ENCODE measurements around the gene C13orf46.

Gene C13orf46

GRCh38 chr13:113927661-113928581, 46.0 kb downstream of the C13orf46 start:
- in situ Hi-C loops (cut with MboI; ENCODE audit: low pct_unique_long_range_greater_than_20kb, low sequenced_read_pairs, unreplicated experiment), result no loop called here
- TF ChIP-seq, protein P1, sequence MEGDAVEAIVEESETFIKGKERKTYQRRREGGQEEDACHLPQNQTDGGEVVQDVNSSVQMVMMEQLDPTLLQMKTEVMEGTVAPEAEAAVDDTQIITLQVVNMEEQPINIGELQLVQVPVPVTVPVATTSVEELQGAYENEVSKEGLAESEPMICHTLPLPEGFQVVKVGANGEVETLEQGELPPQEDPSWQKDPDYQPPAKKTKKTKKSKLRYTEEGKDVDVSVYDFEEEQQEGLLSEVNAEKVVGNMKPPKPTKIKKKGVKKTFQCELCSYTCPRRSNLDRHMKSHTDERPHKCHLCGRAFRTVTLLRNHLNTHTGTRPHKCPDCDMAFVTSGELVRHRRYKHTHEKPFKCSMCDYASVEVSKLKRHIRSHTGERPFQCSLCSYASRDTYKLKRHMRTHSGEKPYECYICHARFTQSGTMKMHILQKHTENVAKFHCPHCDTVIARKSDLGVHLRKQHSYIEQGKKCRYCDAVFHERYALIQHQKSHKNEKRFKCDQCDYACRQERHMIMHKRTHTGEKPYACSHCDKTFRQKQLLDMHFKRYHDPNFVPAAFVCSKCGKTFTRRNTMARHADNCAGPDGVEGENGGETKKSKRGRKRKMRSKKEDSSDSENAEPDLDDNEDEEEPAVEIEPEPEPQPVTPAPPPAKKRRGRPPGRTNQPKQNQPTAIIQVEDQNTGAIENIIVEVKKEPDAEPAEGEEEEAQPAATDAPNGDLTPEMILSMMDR (IDR thresholded peaks at IDR 0.05; ENCODE audit: extremely low read depth, insufficient read depth, missing control alignments), result no peak
- no peak for DNase-seq (ENCODE audit: low spot score)

DNA sequence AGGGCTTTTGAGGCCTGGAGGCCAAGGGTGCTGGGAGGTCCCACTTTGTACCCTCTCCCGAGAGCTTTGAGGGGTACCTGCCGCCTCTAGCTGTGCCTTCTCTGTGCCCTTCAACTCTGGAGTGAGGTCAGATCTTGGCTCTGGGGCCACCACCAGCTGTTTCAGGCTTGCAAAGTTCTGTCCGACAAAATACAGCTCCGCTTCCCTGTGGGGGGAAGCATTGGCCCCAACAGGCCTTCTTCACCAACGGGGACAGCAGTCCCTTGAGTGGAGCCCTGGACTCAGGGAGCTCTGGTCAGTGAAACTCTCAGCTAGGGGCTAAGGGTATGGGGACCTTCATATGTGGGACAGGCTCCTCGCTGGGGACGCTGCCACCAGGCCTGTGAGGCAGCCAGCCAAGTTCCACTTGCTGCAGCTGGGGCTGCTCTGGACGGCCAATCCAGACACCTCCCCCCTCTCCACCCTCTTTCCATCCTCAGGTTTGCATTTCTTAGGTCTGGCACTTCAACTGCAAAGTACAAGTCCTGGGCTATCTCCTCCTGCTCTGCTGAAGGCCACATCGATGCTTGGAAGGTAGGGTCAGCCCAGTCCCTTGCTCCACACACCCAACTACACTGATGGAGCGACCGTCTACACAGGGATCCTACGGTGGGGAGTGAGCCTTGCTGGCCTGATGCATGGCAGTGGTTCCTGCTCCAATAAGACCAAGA, 46.8 kb downstream of the C13orf46 start:
- no peak for DNase-seq (ENCODE audit: low spot score)
- TF ChIP-seq, protein P1 (IDR thresholded peaks at IDR 0.05; ENCODE audit: extremely low read depth, insufficient read depth, missing control alignments), result no peak
- in situ Hi-C loops (cut with MboI; ENCODE audit: low pct_unique_long_range_greater_than_20kb, low sequenced_read_pairs, unreplicated experiment), result no loop called here

DNA sequence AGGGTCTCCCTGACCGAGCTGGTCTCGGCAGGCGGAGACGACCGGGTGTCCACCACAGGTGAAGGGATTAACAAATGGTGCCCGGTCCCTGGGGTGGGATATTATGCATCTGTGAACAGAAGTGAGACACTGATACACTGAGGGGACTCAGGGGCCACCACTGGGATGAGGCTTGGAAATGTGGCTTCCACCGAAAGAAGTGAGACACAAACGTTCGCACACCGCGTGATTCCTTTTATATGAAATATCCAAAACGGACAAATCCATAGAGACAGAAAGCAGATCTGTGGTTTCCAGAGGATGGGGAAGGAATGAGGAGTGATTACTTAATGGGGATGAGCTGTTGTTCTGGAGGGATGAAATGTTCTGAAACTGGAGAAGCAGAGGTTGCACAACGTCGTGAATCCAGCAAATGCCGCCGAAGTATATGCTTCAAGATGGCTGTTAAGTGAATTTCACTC, 47.5 kb downstream of the C13orf46 start:
- in situ Hi-C loops (cut with MboI; ENCODE audit: low pct_unique_long_range_greater_than_20kb, low sequenced_read_pairs, unreplicated experiment), result no loop called here
- TF ChIP-seq, protein P1 (IDR thresholded peaks at IDR 0.05; ENCODE audit: extremely low read depth, insufficient read depth, missing control alignments), result no peak
- DNase-seq (ENCODE audit: low spot score), result no peak

DNA sequence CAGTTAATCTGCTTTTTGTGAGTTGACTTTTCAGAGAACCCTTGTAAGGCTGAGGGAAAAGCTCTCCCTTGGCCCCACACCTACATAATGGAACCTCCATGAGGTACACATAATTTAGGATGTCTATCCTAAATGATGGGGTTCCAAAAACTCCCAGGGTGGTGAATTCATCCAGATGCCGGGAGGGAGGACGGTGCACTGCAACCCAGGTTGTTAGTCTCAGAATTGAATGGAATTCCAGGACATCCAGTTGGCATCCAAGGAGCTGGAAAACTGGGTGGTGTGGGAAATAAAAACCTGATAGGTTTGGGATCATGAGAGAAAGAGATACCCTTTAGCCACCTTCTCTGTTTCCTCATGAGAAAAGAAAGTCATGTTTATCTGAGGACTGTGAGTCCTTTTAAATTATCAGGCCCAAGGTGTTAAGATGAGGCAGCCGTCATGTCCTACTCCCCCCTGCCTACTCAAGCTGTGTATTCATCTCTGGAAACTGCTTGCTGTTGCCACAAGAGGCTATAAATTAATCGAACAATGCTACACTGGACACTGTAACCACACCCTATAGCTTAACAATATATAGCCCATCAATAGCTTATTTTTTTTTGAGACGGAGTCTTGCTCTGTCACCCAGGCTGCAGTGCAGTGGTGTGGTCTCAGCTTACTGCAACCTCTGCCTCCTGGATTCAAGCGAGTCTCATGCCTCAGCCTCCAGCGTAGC, 49.5 kb downstream of the C13orf46 start:
- no peak for DNase-seq (ENCODE audit: low spot score)
- TF ChIP-seq, protein P1 (IDR thresholded peaks at IDR 0.05; ENCODE audit: extremely low read depth, insufficient read depth, missing control alignments), result no peak
- in situ Hi-C loops (cut with MboI; ENCODE audit: low pct_unique_long_range_greater_than_20kb, low sequenced_read_pairs, unreplicated experiment), result no loop called here

DNA sequence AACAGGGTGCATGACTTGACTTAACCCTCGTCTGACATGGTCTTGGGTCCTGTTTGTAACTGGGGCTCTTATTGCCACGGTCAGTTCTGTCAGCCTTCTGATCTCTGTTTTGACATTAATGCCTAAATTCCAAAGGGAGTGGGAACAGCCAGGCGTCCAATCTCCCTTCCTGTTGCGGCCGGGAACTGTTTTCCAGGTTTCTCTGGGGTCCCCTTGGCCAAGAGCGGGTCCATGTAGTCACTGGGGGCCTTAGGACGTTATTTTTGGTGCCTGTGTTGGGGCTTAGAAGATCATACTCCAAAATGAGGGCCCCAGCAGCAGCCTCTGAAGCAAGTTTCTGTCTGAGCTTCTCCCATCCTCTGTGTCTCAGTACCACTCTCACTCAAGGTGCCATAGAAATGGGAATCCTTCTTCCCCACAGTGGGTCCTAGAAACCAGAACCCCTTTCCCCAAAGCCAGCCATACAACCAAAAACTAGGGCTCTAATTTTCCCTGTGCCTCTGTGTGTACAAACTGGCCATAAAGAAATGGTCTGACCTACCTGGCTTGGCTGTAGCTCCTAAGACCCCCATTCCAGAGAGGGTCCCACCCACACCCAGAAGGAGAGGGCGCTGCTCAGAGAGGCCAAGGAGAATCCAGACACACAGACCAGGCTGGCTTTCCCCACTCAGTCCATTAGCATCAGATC, 50.4 kb downstream of the C13orf46 start:
- no peak for DNase-seq (ENCODE audit: low spot score)
- in situ Hi-C loops (cut with MboI; ENCODE audit: low pct_unique_long_range_greater_than_20kb, low sequenced_read_pairs, unreplicated experiment), result no loop called here
- TF ChIP-seq, protein P1 (IDR thresholded peaks at IDR 0.05; ENCODE audit: extremely low read depth, insufficient read depth, missing control alignments), result no peak
